Adrenal gland (tissue), 5 donors: ENCODE data around the gene PAX5.

Source experiments
- CTCF ChIP-seq, 6 experiments: fragments of 450-650 bp in 4 of 6; fragments of 200-600 bp in 2 of 6; sonication (generic) in 1 of 6; IDR thresholded peaks; 1 replicate in 5 of 6; 2 replicates in 1 of 6; pipeline versions ENCODE4 v1.5.1 to v1.8.0; 2016 to 2021; ENCODE audit warnings: antibody characterized with exemption in 6 of 6, mild to moderate bottlenecking in 2 of 6, moderate library complexity in 1 of 6
- POLR2A ChIP-seq, 2 donors: fragments of 450-650 bp; IDR thresholded peaks; one replicate each; pipeline ENCODE4 v1.6.1; 2017; ENCODE audit warnings: antibody characterized with exemption in 2 of 2, mild to moderate bottlenecking in 2 of 2, moderate library complexity in 1 of 2
- donor health status: DM: no; HTN: no; CAD: no.

- no peak for TF ChIP-seq CTCF (IDR thresholded peaks at IDR 0.05)
- no peak for TF ChIP-seq POLR2A (IDR thresholded peaks at IDR 0.05)
Measured at GRCh38 chr9:36808251-36808650, 225.8 kb downstream of the PAX5 start.
